HG03060 (cell line): Measurements from ENCODE around the gene POLR1B.
"Not testable (repeated sequence)": the region's sequence is repeated elsewhere in the genome, so short reads cannot be mapped to it uniquely, and the experiment has no call there.

Source experiments
- ATAC-seq: cut with Tn5 transposase; IDR thresholded peaks from one replicate; pipeline ENCODE4 v1.9.1; 2021; ENCODE audit warnings: low read depth, moderate number of reproducible peaks; ENCODE audit not compliant: unreplicated experiment

POLR1B gene

GRCh38 chr2:112539306-112539705, 3.0 kb upstream of the POLR1B start:
- ATAC-seq: no peak

- ATAC-seq: no peak
Measured at GRCh38 chr2:112540906-112541305, 1.4 kb upstream of the POLR1B start.

- ATAC-seq: peak; percentile 25
Measured at GRCh38 chr2:112541315-112542122, 746 bp upstream of the POLR1B start.

DNA sequence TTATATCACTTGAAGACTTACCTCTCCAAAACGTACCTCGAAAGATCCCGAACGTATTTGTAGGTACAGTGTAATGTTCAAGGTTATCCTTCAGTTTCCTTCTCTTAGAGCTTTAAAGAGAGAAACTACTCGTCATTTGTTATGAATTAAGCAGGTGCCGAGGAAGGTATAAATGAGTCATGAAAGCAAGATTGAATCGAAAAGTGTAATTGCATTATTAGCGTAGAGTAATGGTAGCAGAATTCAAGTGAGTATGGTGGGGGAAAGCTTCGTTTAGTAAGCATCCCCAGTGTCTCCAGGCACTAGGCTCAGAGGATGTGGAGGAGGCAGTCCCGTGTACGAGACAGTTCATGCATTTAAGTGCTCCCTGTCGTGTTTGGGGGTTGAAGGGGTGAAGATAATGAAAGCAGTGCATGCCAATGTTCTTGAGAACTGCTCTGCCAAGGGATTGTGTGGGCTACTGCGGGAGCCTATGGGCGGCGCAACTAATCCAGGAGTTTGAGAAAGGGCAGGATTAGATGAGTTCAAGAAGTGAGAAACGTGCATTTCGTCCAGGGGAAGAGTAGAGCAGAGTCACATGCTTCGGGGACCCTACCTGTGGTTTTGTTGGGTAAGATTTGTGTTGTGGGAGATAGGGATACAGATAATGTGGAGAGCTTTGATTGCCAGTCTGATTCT, 858 bp downstream of the POLR1B start:
- no peak for ATAC-seq

DNA sequence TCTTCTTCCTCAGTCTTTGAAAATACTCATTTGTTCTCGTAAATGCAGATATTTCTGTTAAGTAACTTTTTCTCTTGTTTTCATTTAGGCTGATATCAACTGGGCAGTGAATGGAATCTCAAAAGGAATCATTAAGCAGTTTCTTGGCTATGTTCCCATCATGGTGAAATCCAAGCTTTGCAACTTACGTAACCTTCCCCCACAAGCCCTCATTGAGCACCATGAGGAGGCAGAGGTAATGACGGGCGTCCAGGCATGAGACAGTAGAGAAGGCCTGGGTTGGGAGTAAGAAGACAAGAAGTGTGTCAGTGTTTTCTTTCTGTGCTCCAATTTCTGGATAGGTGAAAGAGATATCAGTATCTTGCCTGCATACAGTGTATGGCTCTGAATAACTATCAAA, 5.1 kb downstream of the POLR1B start:
- ATAC-seq: no peak

- no peak for ATAC-seq
Measured at GRCh38 chr2:112548980-112549379, 6.7 kb downstream of the POLR1B start.

DNA sequence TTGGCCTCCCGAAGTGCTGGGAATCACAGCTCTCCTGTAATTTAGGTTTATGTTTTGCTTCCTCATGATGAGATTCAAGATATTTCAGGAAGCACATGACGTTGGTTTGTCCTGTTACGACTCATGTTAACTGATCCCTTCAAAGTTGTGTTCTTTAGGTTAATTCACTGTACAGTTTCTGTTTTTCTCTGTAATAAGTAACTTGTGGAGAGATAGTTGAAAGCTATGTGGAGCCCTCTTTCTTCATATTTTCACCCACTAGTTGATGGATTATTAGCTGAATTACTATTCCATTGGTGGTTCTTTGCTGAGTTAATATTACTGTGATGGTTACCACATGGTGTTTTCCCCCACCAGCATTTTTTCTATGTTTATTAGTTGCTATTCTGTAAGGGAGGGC, 23.8 kb downstream of the POLR1B start:
- ATAC-seq: no peak

DNA sequence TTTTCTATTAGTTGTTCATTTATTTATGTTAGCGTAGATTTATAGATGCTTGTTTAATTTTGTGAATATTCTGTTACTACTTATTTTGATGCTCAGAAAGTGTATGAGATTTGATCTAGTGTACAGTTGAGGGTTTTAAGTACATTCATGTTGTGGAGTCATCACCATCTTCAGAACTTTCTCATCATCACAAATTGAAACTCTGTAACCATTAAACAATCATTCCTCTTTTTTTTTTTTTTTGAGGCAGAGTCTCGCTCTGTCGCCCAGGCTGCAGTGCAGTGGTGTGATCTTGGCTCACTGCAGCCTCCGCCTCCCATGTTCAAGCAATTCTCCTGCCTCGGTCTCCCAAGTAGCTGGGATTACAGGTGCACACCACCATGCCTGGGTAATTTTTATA, 24.2 kb downstream of the POLR1B start:
- ATAC-seq: not testable (repeated sequence)

GRCh38 chr2:112572005-112572404, 29.7 kb downstream of the POLR1B start:
- no peak for ATAC-seq

DNA sequence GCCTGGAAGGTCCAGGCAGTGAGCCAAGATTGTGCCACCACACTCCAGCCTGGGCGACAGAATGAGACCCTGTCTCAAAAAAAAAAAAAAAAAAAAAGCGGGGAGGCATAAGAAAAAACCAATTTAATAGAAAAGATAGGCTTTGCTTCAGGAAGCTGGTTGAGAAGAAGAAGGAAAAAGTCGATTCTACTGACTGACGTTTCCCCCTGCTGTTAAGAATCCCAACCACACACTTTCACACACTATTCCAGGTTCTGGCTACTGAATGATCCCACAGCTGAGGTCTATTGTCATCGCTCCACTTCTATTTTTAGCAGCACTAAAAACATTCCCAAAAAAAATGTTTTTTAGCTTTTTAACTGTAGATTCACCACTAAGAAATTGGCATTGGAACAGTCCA, 35.5 kb downstream of the POLR1B start:
- ATAC-seq: no peak

DNA sequence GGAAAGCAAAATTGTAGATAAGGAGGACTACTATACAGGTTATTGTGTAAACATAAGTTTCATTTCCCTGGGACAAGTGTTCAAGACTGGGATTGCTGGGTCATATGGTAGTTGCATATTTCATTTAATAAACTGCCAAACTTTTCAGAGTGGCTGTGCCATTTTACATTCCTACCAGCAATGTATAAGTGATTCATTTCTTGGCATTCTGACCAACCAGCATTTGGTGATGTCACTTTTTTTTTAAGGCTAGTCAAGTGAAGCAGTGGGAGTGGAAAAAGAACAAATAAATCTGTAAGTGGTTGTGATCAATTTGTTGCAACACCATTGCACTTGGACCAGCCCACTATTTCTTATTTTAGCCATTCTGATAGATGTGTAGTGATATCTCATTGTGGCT, 37.0 kb downstream of the POLR1B start:
- no peak for ATAC-seq

- no peak for ATAC-seq
Measured at GRCh38 chr2:112580084-112580483, 37.8 kb downstream of the POLR1B start.

GRCh38 chr2:112582314-112582746, 40.1 kb downstream of the POLR1B start:
- no peak for ATAC-seq

DNA sequence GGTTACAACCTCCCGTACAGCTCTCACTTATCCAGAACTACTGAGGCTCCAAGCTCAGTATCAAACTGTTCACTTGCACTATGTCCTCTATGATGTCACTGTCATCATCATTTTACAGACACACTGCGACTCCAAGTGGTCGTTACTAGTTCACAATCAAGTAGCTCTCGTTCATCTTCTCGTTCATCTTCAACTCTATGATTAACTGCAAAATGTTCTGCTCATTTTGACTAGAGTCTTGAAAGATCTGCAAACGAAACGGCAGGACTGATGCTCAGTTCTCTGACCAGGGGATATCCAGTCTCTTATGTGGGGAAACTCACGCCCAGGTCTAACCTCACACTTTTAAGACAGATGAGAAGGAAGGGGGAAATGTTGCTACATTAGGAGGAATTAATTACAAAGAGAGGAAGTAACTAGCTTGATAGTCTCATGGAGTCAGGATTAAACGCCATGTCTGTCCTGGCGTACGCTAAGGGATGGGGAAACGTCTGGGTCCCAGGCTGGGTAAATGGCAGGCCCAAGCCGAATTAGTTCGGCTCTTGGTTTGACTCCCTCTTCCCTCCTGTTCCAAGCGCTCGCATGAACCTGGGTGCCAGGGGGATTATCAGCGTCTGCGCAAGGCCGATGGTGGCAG, 41.4 kb downstream of the POLR1B start:
- ATAC-seq: no peak

DNA sequence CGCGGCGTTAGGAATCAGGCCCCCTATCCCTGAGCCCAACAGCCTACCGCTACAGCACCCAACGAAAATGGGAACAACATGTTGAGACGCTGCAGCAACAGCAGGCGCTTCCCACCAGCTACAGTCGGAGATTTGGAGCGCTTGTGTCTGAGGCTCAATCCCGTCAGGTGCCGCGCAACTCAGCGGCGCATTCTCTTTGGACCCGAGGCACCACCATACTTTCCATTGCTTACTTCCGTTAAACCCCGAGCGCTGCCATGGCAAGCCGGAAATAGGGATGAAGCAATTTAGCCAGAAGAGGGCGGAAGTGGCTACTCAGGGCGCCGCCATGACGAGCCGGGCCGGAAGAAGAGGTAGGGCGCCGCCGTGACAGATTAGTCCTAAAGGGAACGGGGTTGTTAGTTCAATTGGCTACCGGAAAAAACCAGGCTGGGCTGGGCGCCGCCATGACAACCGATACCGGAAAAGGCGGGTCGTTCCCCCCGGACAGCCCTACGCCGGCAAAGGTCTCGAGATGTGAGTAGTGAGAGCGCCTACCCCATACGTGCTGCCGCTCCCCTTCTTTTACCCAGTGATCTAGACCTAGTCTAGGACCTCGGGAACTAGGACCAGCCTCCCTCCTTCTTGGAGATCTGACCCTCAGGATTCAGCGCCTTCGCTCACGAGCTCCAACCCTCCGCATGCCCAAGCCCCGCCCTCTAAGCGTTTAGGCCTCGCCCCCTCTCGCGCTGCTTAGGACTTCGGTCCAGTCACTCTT, 42.0 kb downstream of the POLR1B start, which contains the start of gene CHCHD5:
Gene CHCHD5, plus strand, starts transcription at position 476 of the 757 bp plus-strand sequence. Its CDS starts 39 bp downstream, at position 515.
- peak; percentile 82 for ATAC-seq

GRCh38 chr2:112584891-112585250, 42.6 kb downstream of the POLR1B start:
- ATAC-seq: no peak

DNA sequence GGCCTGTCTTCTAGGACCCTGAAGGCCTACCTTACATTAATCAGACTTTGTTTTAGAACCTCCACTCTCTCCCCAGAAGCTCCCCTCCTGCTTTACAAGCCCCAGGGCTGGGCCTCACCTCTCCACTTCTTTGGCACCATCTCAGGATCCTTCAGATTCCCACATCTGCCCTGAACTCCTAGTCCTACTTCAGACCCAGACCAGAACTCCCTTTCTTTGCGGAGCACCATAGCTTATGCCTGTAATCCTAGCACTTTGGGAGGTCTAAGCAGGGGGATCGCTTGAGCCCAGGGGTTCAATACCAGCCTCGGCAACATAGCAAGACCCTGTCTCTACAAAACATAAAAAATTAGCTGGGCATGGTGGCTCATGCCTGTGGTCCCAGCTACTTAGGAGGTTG, 43.1 kb downstream of the POLR1B start:
- ATAC-seq: no peak

- no peak for ATAC-seq
Measured at GRCh38 chr2:112585873-112586464, 43.7 kb downstream of the POLR1B start.

DNA sequence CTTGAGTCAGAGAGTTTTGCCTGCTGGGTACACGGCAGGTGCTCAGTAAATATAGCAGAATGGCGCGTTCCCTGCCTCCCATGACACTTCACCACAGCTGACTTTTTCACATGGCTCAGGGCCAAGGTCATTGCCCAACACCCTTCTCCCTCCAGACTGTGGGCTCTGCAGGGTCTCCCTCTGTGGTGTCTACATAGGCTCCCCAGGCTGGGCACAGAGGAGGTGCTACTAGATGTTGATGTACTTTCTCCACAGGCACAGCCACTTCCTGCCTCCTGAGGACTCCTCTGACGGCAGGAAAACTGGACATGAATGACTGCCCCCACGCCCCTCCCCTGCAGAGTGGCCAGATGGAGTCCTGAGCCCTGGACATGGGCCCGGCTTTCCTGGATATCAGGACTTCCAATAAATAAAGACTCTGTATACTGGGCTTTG, 46.4 kb downstream of the POLR1B start:
- no peak for ATAC-seq

DNA sequence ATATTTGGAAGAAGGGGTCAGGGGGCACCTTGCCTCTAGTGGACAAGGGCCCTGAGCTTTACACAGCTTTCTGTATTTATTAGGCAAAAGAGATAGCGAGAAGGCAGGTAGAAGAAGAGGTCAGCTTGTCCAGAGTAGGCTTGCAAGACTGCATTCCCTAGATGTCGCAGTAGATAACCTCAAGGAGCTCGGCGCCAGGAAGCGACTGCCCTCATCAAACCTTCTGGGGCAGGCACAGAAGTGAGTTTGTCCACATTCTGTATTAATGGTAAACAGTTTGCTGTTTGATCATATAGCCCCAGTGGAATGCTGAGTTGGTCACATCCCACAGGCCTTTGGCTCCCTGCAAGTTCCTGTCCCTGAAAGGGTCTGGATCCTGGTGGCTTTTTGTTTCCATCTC, 49.1 kb downstream of the POLR1B start:
- no peak for ATAC-seq
